IPS-11a (cell line): ENCODE results near the gene DIRAS1.

Experiments
- H3K4me3 ChIP-seq: one replicate; pipeline ENCODE4 v1.5.1; 2013; ENCODE audit warnings: low read depth, low read length, control low read depth

DIRAS1 gene

DNA sequence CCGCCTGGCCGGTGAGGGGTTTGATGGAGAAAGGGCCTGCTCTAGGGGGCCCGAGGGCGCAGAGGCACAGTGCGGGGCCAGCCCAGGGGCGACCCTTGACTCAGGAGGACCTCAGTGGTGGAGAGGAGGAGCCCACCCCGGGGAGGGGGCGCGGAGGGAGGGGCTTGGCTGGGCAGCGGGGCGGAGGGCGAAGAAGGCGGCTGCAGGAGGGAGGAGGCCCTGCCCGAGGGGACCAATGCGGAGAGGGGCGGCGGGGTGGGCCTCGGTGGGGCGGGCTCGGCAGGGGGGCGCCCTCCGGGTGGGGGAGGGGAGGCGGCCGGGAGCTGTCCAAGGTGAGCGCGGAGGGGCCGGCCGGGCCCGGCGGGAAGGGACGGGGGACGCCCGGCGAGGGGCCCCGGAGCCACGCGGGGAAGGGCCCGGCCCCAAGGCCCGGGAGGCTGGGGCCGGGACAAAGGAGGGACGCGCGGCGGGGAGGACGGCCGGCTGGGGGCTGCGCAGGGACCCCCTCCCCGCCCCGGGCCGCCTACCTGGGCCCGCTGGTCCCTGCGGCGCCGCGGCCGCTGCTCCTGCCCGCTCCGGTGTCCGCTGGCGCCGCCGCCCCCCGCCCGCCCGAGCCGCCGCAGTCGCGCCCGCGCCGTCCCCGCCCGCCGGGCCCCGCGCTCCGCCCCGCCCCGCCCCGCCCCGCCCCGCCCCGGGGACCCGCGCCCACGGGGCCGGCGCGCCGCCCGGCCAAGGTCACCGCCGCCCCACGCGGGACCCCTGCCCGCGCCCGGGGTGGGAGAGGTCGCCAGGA, at the start of gene DIRAS1:
Gene DIRAS1, minus strand, starts transcription at position 596 of the 793 bp plus-strand sequence. CDS start 3,566 bp downstream, outside the sequence.
- peak within 1 kb of the TSS; percentile 45 for H3K4me3 ChIP-seq

DNA sequence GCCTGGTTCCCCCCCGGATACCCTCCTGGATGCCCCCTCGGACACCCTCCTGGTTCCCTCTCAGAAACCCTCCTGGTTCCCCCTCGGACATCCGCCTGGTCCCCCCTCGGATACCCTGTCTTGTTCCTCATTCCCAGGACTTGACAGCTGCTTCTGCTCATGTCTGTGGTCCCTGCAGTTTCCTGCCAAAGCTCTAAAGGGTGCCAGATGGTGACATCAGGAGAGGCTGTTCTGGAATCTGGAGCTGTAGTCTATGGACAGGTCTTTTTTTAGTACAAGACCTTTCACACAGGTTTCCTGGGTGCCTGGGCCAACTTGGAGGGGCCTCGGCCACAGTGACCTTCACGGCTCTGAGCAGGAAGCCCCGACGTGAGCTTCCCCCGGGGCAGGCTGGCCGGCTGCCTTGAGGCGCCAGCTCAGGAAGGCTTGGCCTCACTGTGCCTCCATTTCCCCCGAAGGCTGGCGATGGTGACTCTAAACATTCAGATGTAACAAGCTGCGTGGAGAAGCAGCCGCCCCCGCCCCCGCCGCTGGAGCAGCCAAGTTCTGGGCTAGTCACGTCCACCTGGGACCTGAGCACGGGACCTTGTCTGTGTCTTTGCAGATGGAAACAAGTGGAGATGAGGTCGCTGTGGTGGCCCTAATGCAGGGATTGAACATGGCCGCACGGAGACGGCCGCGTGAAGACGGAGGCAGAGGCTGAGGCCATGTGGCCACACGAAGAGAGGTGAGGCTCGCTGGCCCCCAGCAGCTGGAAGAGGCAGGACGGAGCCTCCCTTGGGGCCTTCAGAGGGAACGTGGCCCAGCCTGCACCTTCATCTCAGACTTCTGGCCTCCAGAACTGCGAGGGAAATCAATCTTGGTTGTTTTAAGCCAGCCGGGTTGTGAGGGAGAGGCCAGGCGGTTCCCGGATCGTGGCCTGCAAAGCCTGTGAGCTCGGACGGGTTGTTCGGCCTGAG, 49.2 kb upstream of the DIRAS1 start:
- no peak overlapping the region for H3K4me3 ChIP-seq

- H3K4me3 ChIP-seq: no peak overlapping the region
These were observed 48.0 kb upstream of the DIRAS1 start for GRCh38 chr19:2769218-2769617.

- no peak overlapping the region for H3K4me3 ChIP-seq
These were observed 47.4 kb upstream of the DIRAS1 start for GRCh38 chr19:2768365-2769132.

- no peak overlapping the region for H3K4me3 ChIP-seq
These were observed 46.5 kb upstream of the DIRAS1 start for GRCh38 chr19:2767688-2768087.

GRCh38 chr19:2766594-2767372, 45.6 kb upstream of the DIRAS1 start:
- H3K4me3 ChIP-seq: no peak overlapping the region

DNA sequence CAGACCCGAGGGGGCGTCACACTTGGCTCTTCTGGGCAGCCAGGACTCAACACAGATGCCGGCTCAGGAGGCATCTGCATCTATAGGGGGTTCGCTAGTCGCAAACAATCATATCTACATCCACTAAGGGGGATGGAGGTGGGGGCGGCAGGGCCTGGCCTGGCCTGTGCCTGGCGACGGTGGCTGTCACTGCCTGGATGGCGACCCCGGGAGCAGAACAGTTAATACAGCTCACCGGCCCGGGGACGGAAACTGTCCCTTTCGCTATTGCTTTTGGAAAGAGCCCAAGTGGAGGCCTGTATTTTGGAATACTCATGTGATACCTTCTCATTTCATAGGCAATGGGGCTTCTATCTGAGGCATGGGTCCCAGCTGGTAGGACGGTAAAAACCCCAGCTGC, 44.2 kb upstream of the DIRAS1 start:
- H3K4me3 ChIP-seq: no peak overlapping the region

DNA sequence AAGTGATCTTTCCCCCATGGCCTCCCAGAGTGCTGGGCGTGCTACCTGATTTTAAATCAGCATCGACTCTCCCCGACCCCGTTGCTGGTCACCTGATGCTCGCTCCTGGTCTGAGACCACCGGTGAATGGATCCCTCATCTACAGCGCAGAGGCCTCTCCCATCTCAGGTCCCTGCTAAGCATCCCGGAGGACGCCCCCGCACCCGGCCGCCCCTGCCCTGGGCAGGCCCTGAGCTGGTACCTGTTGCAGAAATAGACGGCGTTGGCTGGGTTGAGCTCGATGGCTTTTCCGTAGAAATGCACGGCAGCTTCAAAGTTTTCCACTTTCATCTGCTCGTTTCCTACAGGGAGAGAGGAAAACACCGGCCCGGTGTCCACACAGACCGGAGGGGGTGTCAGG, 43.8 kb upstream of the DIRAS1 start:
- H3K4me3 ChIP-seq: no peak overlapping the region

DNA sequence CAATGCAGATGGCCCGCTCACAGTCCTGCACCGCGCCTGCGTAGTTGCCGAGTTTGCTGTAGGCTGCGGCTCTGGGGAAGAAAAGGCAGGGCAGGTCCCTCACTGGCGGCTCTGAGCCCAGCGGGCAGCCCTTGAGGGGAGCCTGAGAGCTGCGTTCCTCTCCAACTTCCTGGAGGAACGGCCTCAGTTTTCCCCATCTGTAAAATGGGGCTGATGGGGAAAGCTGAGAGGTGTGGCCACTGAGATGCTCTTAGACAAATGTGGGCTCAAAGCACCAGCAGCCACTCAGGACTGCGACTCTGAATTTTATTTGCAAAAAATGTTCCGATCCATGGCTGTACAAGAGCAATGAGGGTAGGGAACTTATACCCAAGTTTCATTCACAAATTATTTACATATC, 42.5 kb upstream of the DIRAS1 start:
- H3K4me3 ChIP-seq: no peak overlapping the region

- no peak overlapping the region for H3K4me3 ChIP-seq
These were observed 41.8 kb upstream of the DIRAS1 start for GRCh38 chr19:2762783-2763496.

DNA sequence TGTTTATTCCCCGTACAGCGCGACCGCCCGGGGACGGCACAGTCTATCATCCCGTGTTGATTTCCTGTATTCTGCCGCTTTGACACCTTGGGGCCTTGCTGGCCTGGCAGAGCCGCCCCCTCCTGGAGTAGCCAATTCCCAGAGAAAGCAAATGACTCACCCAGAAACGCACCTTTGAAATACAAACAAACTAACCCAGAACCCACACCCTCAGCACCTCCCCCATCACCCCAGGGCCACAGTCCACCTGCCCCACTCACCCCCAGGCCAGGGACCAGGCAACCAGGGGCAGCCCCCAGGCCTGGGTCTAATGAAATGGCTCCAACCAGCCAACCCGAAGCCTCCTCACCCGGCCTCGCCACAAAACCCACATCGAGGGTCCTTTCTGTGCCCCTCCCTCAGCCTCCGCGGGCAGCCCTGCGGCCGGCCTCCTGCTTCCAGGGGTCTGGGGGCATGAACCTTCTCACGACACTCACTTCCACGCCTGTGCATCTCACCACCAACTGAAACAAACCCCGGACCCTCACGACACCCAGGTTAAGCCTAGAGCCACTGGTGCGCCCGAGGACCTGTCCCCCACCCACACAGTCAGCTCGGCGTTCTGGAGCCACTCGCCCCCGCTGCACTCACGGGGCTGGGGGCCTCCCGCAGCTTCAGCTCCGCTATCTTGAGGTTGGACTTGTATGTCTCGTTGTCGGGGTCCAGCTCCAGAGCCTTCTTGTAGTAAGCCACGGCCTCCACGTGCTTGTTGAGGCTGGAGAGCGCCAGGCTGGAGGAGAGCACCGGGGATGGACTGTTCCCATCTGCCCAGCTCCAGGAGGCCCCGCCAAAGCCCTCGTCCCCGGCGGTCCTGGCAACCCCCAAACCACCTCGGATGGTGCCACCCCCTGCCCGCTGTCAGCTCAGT, 41.0 kb upstream of the DIRAS1 start:
- no peak overlapping the region for H3K4me3 ChIP-seq

DNA sequence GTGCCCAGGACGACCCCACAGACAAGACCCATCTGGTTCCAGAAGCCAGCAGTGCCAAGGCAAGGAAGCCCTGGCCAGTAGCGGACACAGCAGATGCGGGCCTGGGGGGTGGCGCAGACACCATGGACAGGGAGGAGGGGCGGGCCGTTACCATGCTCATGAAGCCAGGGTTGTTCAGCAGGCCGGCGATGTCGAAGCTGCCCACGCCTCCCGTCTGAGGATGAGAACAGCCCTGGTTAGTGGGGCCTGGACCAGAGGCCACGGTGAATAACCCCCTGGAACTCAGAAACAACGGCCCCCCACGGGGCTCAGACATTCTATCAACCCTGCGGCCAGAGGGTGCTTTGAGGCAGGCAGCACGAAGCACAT, 40.1 kb upstream of the DIRAS1 start:
- H3K4me3 ChIP-seq: no peak overlapping the region

DNA sequence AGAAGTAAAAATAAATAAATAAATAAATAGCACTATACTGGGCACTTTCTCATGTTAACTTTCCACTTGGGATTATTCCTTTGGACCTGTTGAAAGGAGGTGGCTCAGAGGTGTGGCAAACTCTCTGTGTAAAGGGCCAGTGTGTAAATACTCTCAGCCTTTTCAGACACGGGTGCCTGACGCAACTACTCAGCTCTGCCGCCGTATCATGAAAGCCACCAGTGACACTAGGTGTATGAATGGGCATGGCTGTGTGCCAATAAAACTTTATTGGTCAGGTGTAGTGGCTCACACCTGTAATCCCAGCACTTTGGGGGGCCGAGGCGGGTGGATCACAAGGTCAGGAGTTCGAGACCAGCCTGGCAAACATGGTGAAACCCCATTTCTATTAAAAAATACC, 38.8 kb upstream of the DIRAS1 start:
- no peak overlapping the region for H3K4me3 ChIP-seq

GRCh38 chr19:2759362-2759761, 38.2 kb upstream of the DIRAS1 start:
- no peak overlapping the region for H3K4me3 ChIP-seq

DNA sequence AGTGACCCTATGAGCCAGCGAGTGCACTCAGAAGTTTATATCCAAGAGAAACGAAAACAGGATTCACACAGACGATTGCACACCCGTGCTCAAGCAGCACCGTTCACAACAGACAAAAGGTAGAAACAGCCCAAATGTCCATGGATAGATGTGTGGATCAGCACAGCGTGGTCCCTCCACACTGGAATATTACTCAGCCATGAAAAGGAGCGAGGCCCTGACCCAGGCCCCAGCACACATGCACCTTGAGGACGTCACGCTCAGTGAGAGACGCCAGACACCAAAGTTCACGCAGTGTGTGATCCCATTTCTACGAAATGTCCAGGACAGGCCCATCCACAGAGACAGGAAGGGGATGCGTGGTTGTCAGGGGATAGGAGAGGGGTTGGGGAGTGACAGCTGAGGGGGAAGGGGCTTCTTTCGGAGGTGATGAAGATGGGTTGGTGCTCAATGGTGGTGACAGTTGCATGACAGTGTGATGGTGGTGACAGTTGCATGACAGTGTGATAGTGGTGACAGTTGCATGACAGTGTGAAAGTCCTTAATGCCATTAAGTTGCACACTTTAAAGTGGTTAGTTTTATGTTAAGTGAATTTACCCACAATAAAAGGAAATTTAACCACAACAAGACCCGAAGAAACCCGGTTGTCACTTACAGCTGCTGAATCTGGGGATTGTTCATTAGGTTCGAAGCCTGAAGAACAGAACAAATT, 37.6 kb upstream of the DIRAS1 start:
- H3K4me3 ChIP-seq: no peak overlapping the region

DNA sequence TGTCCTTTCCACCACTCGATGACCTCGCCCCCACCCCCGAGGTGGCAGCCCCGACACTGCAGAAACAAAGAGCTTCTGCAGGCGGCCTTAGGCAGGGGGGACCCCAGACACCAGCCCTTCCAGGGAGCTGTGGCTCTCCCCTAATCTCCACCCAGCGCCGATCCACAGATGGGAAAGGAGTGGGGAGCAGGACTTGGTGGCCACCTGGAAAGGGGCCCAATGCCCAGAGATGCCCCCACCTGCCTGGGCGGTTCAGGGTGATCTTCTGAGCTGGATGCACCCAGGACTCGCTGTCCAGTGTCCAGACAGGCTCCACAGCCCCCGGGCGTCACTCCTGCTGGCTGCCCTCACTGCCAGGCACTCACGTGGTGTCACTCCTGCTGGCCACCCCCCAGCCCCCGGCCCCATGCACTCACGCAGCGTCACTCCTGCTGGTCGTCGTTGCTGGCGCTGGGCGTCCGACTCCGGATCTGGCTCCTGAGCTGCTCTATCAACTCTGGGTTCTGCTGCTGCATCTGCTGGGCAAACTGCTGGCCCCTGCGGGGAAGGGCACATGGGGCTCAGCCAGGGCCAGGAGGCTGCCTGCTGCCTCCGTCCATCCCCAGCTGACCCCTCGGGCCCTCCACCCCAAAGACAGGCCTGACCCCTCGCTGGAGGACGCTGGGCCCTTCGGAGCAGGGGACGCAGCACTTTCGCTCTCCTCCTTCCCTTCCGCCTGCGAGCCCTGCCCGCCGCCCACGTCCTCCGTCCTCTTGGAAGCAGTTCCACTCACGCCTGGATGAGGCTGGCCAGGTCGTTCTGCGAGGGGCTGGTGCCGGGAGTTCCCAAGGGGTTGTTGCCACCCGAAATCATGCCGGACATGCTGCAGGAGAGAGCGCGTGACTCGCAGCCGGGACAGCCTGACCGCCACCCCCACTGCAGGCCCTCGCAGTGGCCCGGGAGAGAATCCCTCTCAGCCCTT, 36.0 kb upstream of the DIRAS1 start:
- H3K4me3 ChIP-seq: no peak overlapping the region

- no peak overlapping the region for H3K4me3 ChIP-seq
These were observed 35.3 kb upstream of the DIRAS1 start for GRCh38 chr19:2756477-2756876.
